Central memory CD8-positive, alpha-beta T cell (primary cell): ENCODE data around the gene RPUSD4.

ENCODE experiments used
- ATAC-seq: fragments of 150-1000 bp; cut with Tn5 transposase; replicated peaks from 2 replicates; pipeline ENCODE4 v1.10.0; 2022; ENCODE audit warnings: mild to moderate bottlenecking, moderate FRiP score, moderate number of reproducible peaks; ENCODE audit not compliant: poor library complexity, severe bottlenecking; ENCODE audit errors: extremely low read depth
- DNase-seq, 2 donors: peaks; one replicate each; pipeline ENCODE4 v3.0.0; 2021; ENCODE audit warnings: low spot score in 2 of 2
- H3K27ac Mint-ChIP-seq: one replicate; pipeline ENCODE4 v1.8.0; 2022; ENCODE audit warnings: low read depth, mild to moderate bottlenecking, moderate library complexity, mixed read lengths
- H3K27me3 Mint-ChIP-seq: one replicate; pipeline ENCODE4 v1.8.0; 2022; ENCODE audit warnings: mixed read lengths
- H3K36me3 Mint-ChIP-seq: one replicate; pipeline ENCODE4 v1.8.0; 2022; ENCODE audit warnings: mild to moderate bottlenecking, moderate library complexity, mixed read lengths; ENCODE audit not compliant: insufficient read depth
- H3K4me1 Mint-ChIP-seq: one replicate; pipeline ENCODE4 v1.8.0; 2022; ENCODE audit warnings: mixed read lengths
- H3K4me3 Mint-ChIP-seq: one replicate; pipeline ENCODE4 v1.8.0; 2022; ENCODE audit warnings: mild to moderate bottlenecking, moderate library complexity, mixed read lengths
- H3K9me3 Mint-ChIP-seq: one replicate; pipeline ENCODE4 v1.8.0; 2022; ENCODE audit warnings: mixed read lengths

The RPUSD4 gene

GRCh38 chr11:126167488-126167887 is 44.0 kb downstream of the RPUSD4 start:
- H3K27ac Mint-ChIP-seq, result no peak overlapping the region
- H3K27me3 Mint-ChIP-seq, result peaks cover 71% of the 10 kb centered on the region
- no peaks in the 10 kb centered on the region for H3K4me1 Mint-ChIP-seq
- DNase-seq (no peak), ATAC-seq (no peak)
- no peak overlapping the region for H3K4me3 Mint-ChIP-seq
- no peaks in the 10 kb centered on the region for H3K36me3 Mint-ChIP-seq
- H3K9me3 Mint-ChIP-seq, result no peaks in the 10 kb centered on the region

GRCh38 chr11:126166413-126166812 is 45.0 kb downstream of the RPUSD4 start:
- Mint-ChIP-seq H3K36me3 (no peaks in the 10 kb centered on the region), H3K27me3 (peaks cover 60% of the 10 kb centered on the region), H3K4me3 (no peak overlapping the region), H3K4me1 (no peaks in the 10 kb centered on the region), H3K9me3 (no peaks in the 10 kb centered on the region), H3K27ac (no peak overlapping the region)
- no peak for ATAC-seq
- DNase-seq, result no peak

- Mint-ChIP-seq H3K27ac (no peak overlapping the region), H3K27me3 (peaks cover 54% of the 10 kb centered on the region), H3K9me3 (no peaks in the 10 kb centered on the region), H3K4me1 (no peaks in the 10 kb centered on the region), H3K4me3 (no peak overlapping the region), H3K36me3 (no peaks in the 10 kb centered on the region)
- ATAC-seq (no peak), DNase-seq (no peak)
Measured at GRCh38 chr11:126165757-126166156, 45.7 kb downstream of the RPUSD4 start.

- Mint-ChIP-seq H3K4me3 (no peak overlapping the region), H3K4me1 (no peaks in the 10 kb centered on the region), H3K9me3 (no peaks in the 10 kb centered on the region), H3K27me3 (peaks cover 52% of the 10 kb centered on the region), H3K36me3 (no peaks in the 10 kb centered on the region), H3K27ac (no peak overlapping the region)
- DNase-seq (no peak), ATAC-seq (no peak)
Measured at GRCh38 chr11:126165311-126165720, 46.1 kb downstream of the RPUSD4 start.

- ATAC-seq (no peak), DNase-seq (no peak)
- Mint-ChIP-seq H3K27ac (no peak overlapping the region), H3K4me3 (no peak overlapping the region), H3K27me3 (peaks cover 51% of the 10 kb centered on the region), H3K4me1 (no peaks in the 10 kb centered on the region), H3K36me3 (no peaks in the 10 kb centered on the region), H3K9me3 (no peaks in the 10 kb centered on the region)
Measured at GRCh38 chr11:126164781-126165180, 46.7 kb downstream of the RPUSD4 start.

- H3K27me3 Mint-ChIP-seq, result peaks cover 41% of the 10 kb centered on the region
- no peak overlapping the region for H3K4me3 Mint-ChIP-seq
Measured at GRCh38 chr11:126163779-126164178, 47.7 kb downstream of the RPUSD4 start.

GRCh38 chr11:126163074-126163700 is 48.3 kb downstream of the RPUSD4 start:
- Mint-ChIP-seq H3K27me3 (peaks cover 35% of the 10 kb centered on the region), H3K27ac (no peak overlapping the region), H3K4me1 (no peaks in the 10 kb centered on the region), H3K36me3 (no peaks in the 10 kb centered on the region), H3K9me3 (no peaks in the 10 kb centered on the region), H3K4me3 (no peak overlapping the region)
- no peak for ATAC-seq
- DNase-seq, result no peak

More at GRCh38 chr11:126163779-126164178, 47.7 kb downstream of the RPUSD4 start:
- no peaks in the 10 kb centered on the region for H3K4me1 Mint-ChIP-seq
- H3K9me3 Mint-ChIP-seq, result no peaks in the 10 kb centered on the region
- H3K36me3 Mint-ChIP-seq, result no peaks in the 10 kb centered on the region
- ATAC-seq (no peak), DNase-seq (no peak)
- no peak overlapping the region for H3K27ac Mint-ChIP-seq

- H3K9me3 Mint-ChIP-seq, result no peaks in the 10 kb centered on the region
- H3K27ac Mint-ChIP-seq, result no peak overlapping the region
- ATAC-seq (no peak), DNase-seq (no peak)
- peaks cover 30% of the 10 kb centered on the region for H3K27me3 Mint-ChIP-seq
- H3K4me3 Mint-ChIP-seq, result no peak overlapping the region
- no peaks in the 10 kb centered on the region for H3K4me1 Mint-ChIP-seq
- H3K36me3 Mint-ChIP-seq, result no peaks in the 10 kb centered on the region
Measured at GRCh38 chr11:126162306-126163030, 49.0 kb downstream of the RPUSD4 start.

- DNase-seq (no peak), ATAC-seq (no peak)
- Mint-ChIP-seq H3K9me3 (no peaks in the 10 kb centered on the region), H3K27me3 (peaks cover 16% of the 10 kb centered on the region), H3K36me3 (no peaks in the 10 kb centered on the region), H3K4me1 (no peaks in the 10 kb centered on the region), H3K4me3 (no peak overlapping the region), H3K27ac (no peak overlapping the region)
Measured at GRCh38 chr11:126161023-126161391, 50.4 kb downstream of the RPUSD4 start.

GRCh38 chr11:126160345-126161022 is 51.0 kb downstream of the RPUSD4 start:
- Mint-ChIP-seq H3K4me3 (no peak overlapping the region), H3K36me3 (no peaks in the 10 kb centered on the region), H3K27ac (no peak overlapping the region), H3K9me3 (no peaks in the 10 kb centered on the region), H3K4me1 (no peaks in the 10 kb centered on the region), H3K27me3 (peaks cover 13% of the 10 kb centered on the region)
- ATAC-seq, result no peak
- no peak for DNase-seq

- peaks cover 13% of the 10 kb centered on the region for H3K27me3 Mint-ChIP-seq
- ATAC-seq (no peak), DNase-seq (no peak)
- H3K9me3 Mint-ChIP-seq, result no peaks in the 10 kb centered on the region
- H3K36me3 Mint-ChIP-seq, result no peaks in the 10 kb centered on the region
- H3K4me1 Mint-ChIP-seq, result no peaks in the 10 kb centered on the region
- no peak overlapping the region for H3K4me3 Mint-ChIP-seq
- H3K27ac Mint-ChIP-seq, result no peak overlapping the region
Measured at GRCh38 chr11:126159719-126160344, 51.6 kb downstream of the RPUSD4 start.

- Mint-ChIP-seq H3K27ac (no peak overlapping the region), H3K27me3 (peaks cover 12% of the 10 kb centered on the region), H3K9me3 (no peaks in the 10 kb centered on the region), H3K36me3 (no peaks in the 10 kb centered on the region), H3K4me3 (no peak overlapping the region), H3K4me1 (no peaks in the 10 kb centered on the region)
- ATAC-seq (no peak), DNase-seq (no peak)
Measured at GRCh38 chr11:126158054-126158791, 53.2 kb downstream of the RPUSD4 start.
